Stimulated activated CD4-positive, alpha-beta T cell treated with anti-CD3 and anti-CD28 coated beads, Interleukin-1b, Interleukin-23, amount 100 ng/mL, for 1 hour (primary cell): ENCODE results near the gene C2orf66.

Experiments used
- DNase-seq, 2 donors: peaks; one replicate each; pipeline ENCODE4 v3.0.0-alpha.2; 2020; ENCODE audit warnings: low read depth in 2 of 2

C2orf66 gene

GRCh38 chr2:196809260-196809659 is at the start of gene C2orf66:
Gene C2orf66 (minus strand): TSS chr2:196809355. CDS start chr2:196809336, 19 bp downstream.
- DNase-seq, result no peak

DNA sequence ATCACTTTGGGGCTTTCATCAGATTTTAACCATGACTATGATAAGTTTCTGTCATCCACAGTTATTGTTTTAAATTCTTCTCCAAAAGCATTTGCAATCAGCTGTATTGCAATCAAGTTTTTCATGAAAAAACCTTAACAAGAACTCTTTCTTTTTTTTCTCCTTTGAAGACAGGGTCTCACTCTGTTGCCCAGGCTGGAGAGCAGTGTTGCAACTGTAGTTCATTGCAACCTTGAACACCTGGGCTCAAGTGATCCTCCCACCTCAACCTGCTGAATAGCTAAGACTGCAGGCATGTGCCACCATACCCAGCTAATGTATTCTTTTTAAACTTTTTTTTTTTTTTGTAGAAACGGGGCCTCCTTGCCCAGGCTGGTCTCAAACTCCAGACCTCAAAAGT is 45.5 kb upstream of the C2orf66 start:
- no peak for DNase-seq

DNA sequence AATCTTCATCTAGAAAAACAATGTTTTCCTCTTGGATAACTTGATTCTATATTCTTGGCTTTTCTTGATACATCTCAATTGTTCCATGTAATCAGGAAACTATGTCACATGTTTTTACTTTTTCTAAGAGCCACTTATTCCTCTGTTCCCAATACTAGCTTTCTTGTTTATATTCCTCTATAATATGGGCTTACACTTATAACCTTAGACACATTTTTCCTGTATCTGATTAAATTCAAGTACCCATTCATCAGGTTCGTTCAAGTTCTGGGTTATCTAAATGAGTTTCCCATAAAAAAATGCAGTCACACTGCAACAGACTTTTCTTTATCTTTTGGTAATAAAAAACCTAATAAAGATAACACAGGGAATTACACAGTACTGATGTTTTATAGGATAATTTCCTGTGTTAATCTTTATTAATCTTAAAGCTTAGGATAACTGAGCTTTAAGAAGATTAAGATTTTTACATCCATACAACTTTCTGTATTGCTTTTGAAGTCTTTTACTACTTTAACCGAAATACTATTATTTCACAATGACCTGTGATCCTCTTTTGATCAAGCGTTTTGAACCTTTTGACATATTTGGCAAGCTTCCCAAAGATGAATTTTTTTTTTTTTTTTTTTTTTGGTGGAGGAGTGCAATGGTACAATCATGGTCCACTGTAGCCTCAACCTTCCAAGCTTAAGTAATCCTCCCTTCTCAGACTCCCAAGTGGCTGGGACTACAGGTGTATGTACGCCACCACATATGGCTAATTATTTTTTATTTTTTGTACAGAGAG is 44.3 kb upstream of the C2orf66 start:
- no peak for DNase-seq

GRCh38 chr2:196851088-196851487 is 41.9 kb upstream of the C2orf66 start:
- no peak for DNase-seq

- DNase-seq, result no peak
Observed at GRCh38 chr2:196849895-196850294, 40.7 kb upstream of the C2orf66 start.

DNA sequence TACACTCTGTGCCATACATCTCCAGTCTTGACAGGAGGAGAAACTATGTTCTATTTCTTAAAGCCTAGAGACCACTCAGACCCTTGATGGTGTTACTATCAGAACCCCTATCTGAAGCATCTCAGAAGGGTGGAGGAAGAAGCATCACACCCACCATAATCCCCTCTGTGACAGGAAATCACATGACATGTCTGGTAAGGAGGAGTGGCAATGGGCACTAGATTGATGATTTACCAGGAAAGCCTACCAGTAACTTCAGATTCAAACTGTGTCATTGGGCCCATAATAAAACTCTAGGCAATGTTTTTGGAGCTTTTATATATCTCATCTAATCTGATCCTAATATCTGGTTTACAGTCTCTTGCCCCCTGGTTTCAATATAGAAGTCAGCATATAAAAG is 37.1 kb upstream of the C2orf66 start:
- DNase-seq, result no peak

DNA sequence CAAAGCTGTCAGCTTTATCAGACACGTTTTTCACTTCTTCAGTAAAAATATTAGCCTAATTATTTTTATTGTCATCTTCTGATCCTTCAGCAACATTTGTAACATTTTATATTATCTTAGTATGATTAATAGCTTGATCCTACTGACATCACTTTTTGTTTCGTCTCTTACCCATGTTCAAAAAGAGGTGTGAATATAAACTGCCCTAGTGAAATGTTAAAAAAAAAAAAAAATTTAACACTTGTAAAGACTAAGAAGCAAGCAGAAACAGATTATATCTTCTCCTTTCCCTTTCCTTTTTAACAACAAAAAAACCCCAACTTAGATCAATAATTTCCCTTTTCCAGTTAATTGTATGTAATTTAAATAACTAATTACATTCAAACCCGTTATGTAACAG is 36.2 kb upstream of the C2orf66 start:
- no peak for DNase-seq

- DNase-seq, result no peak
Observed at GRCh38 chr2:196840171-196840570, 31.0 kb upstream of the C2orf66 start.

DNA sequence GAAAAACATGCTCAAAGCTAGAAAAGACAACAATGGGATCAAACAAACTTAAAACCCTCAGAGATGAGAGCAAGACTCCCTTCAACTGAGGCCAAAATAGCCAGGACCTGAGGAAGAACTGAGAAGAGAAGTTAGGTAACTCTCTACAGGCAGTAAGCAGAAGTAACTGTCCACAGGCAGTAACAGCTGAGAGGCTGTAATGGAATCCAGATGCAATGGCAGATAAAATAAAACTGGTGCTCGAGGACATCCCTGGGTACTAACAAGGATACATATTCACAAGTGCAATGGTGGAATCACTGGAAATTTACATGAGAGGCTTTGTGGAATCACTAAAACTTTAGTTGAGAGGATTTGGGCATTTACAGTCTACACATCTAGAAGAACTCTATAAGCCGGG is 30.4 kb upstream of the C2orf66 start:
- DNase-seq, result no peak

- no peak for DNase-seq
Observed at GRCh38 chr2:196836440-196836839, 27.3 kb upstream of the C2orf66 start.

DNA sequence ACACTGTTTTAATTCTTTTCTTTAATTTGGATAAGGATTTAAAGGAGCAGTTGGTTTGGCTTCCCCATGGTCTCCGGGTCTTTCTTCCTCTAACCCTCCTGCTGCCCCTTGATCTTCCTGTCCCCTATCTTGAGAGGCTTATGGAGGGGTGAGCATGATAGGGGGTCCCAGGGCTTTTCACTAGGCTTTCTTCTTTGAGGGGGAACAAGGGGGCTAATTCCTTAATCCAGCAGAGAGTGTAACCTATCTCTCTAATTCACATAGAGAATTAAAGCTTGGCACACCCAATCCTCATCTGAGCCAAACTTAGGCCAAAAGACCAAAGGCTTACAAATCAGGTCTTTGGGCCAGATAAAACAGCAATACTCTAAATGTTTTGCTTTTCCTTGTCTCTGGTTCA is 21.5 kb upstream of the C2orf66 start:
- DNase-seq, result no peak

GRCh38 chr2:196827356-196827755 is 18.2 kb upstream of the C2orf66 start:
- no peak for DNase-seq

GRCh38 chr2:196823750-196824522 is 14.8 kb upstream of the C2orf66 start:
- DNase-seq, result no peak

DNA sequence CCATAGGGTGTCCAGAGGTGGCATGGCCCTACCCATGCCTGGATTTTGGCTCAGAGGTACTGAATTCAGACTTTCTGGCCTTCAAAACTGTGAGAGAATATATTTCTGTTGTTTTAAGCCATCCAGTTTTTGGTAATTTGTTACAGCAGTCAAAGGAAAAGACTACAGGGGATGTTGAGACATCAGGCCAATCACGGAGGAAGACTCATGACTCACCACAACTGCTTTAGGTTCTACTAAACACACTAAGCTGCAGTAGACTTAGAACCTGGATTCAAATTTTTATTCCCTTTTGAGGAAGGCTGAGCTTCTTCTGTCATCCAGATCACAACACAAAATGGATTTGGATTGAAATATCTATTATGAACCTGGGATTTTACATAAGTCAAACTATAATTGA is 12.0 kb upstream of the C2orf66 start:
- no peak for DNase-seq

GRCh38 chr2:196808083-196808665 is 981 bp downstream of the C2orf66 start:
- no peak for DNase-seq

DNA sequence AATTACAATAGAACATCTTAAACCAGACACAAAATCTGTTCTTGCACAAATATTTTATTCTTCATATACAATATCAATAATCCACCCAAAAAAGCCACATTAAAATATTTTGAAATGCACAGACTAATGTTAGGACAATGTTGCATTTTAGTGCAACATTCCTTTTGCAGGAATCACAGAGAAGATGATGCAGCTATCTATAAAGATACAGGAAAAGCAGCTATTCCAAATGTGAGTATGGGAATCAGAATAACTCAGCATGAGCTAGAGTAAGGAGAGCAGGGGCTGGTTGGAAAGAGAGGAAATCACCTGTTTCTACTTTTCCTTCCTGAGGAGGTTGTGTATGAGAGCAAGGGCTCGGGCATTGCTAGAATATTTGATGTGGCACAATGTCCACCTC is 4.8 kb downstream of the C2orf66 start:
- DNase-seq, result no peak

- DNase-seq, result no peak
Observed at GRCh38 chr2:196802401-196802800, 6.8 kb downstream of the C2orf66 start.

DNA sequence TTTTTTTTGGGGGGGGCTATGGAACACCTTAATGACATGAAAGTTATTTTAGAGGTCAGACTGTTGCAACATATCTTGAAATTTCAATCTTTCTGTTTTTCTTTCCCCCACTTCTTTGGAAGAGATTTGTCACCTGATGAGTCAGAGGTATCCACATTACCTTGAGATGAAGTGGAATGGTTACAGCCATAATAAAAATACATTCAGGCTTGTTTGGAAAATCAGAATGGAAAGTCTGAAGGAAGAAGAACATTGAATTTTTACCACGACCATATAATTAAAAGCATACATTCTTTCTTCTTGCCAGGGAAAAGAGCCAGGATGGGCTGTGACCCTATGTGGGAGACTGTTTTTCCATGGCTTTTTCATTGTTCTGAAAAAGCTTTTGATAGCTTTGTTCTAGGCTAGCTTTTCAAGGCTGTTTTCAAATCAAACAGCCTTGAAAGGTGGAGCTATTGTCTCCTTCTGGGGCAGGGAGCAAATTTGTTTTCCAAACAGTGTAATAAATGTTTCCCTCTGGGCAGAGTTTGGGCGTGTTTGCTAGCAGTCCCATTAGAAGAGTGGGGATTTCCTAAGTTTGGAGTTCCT is 7.4 kb downstream of the C2orf66 start:
- DNase-seq, result no peak

DNA sequence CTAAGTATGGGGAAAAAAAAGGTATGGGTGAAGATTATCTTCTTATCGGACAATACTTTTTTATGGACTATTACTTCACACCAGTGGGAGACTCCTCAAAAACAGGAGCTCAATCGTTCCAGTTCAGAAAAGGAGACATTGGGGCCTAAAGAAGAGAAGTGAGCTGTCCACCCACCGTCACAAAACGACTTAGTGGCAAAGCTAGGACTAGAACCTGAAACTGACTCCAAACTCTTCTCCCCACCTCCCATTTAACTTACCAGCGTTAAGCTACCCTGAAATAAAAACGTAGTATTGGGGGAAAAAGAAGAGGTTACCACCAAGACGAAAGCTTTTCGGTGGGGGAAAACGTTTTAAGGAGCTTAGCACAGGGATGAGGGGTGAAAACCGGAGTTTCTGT is 10.2 kb downstream of the C2orf66 start:
- no peak for DNase-seq

- no peak for DNase-seq
Observed at GRCh38 chr2:196792865-196793264, 16.3 kb downstream of the C2orf66 start.

GRCh38 chr2:196783431-196784094 is 25.6 kb downstream of the C2orf66 start:
- DNase-seq, result no peak

- no peak for DNase-seq
Observed at GRCh38 chr2:196767101-196767500, 42.1 kb downstream of the C2orf66 start.
